SH-SY5Y (cell line): ENCODE results near the gene OCA2.

Source experiments
- GATA2 ChIP-seq: IDR thresholded peaks from 2 replicates; pipeline ENCODE4 v1.6.1; 2011; ENCODE audit warnings: mild to moderate bottlenecking, low read depth, low read length
- GATA3 ChIP-seq: IDR thresholded peaks from 2 replicates; pipeline ENCODE4 v1.6.1; 2011; ENCODE audit warnings: low read depth, mild to moderate bottlenecking, low read length, moderate library complexity

DNA sequence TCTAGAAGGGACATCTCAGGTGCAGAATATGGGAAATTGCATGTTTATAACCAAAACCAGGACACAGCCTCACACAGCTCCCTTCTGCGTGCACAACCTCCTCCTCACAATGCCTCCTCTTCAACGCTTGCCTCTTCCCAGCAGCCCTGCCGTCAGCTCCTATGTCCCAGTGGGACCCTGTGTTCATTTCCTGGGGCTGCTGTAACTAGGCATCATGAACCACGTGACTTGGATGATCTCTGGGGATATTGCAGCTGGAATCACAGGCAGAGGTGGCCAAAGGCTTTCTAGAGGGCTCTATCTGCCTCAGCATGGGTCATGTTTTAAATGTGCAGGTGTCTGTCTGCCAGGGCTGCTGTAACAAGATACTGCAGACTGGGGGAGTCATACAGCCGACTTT lies 375.3 kb downstream of the OCA2 start:
- TF ChIP-seq GATA2 (no peak), GATA3 (no peak)
